ENCODE measurements around the gene EIPR1.
A peak's percentile ranks its signal among the peaks of the same experiment; 100 is the strongest.
"Not testable (repeated sequence)": the region's sequence is repeated elsewhere in the genome, so short reads cannot be mapped to it uniquely, and the experiment has no call there.

The EIPR1 gene

GRCh38 chr2:3287896-3288295 lies 89.7 kb downstream of the EIPR1 start:
- no peak for DNase-seq (ENCODE audit: low spot score)

DNA sequence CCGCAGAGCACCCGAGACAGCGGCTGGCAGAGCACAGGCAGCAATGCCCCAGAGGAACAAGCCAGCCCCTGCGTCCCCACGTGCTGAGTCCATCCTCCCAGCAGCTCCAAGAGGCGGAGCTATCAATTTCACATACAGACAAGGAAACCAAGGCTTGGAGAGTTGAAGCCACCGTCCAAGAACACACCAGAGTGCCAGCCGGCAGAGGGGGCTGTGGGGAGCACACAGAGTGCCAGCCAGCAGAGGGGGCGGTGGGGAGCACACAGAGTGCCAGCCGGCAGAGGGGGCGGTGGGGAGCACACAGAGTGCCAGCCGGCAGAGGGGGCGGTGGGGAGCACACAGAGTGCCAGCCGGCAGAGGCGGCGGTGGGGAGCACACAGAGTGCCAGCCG lies 91.0 kb downstream of the EIPR1 start:
- not testable (repeated sequence) for DNase-seq (ENCODE audit: low spot score)

GRCh38 chr2:3285901-3286645 lies 91.5 kb downstream of the EIPR1 start:
- no peak for DNase-seq (ENCODE audit: low spot score)

DNA sequence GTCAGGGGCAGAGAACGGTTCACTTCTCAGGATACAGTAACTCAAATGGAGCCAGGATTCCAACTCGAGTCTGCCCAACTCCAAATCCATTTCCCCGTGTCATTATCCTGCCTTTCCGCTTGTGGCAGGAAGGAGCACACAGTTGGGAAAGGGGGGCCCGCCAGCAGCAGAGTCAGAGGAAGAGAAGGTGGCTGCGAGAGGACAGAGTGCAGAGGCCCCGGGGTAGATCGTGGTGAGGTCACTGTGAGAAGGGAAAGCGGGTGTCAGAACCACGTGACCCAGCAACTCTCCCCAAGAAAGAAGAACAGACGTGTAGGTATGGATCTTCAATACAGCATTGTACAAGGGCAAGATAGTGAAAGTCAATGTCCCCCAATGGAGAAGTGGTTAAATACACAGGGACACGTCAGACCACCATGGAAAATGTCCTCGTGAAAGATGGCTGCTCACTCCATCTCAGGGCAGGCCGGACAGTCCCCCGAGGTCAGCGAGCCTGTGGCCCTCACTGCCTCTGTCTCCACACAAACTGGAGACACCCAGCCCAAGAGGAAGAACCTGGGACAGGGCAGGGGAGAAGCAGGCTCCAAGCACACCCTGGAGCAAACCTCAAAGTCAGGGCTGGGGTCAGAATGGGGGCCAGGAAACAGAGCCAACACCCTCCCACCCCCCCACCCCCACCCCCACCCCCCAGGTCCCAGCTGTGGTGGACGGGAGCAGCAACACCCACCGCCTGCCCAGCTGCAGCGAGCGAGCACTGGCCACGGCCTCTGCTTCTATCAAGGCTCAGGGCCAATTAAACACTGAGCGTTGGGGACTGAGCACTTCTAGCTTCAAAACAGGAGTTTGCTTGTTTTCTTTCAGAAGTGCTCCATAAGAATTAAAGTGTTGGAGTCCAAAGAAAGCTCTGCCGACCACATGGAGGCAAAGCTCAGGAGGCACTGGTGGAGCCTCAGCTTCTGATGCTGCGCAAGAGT lies 92.7 kb downstream of the EIPR1 start:
- DNase-seq (ENCODE audit: low spot score), result no peak

DNA sequence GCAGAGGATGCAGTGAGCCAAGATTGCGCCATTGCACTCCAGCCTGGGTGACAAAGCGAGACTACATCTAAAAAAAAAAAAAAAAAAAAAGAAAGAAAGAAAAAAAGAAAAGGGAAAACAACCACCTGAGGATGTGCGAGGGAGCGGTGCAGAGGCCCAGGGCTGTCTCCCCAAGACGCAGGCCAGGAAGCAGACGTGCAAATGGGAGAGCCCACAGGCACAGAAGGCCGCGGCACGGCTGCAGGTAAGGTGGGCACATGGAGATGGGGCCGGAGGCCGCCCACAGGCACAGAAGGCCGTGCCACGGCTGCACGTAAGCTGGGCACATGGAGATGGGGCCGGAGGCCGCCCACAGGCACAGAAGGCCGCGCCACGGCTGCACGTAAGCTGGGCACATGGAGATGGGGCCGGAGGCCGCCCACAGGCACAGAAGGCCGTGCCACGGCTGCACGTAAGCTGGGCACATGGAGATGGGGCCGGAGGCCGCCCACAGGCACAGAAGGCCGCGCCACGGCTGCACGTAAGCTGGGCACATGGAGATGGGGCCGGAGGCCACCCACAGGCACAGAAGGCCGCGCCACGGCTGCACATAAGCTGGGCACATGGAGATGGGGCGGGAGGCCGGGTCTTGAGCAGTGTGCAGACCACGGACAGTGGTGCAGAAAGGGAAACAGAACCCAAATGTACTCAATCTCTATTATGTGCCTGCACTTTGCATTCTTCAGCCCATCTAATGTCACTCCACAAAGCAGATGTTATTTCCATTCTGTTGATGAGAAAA lies 93.6 kb downstream of the EIPR1 start:
- DNase-seq (ENCODE audit: low spot score), result not testable (repeated sequence)

DNA sequence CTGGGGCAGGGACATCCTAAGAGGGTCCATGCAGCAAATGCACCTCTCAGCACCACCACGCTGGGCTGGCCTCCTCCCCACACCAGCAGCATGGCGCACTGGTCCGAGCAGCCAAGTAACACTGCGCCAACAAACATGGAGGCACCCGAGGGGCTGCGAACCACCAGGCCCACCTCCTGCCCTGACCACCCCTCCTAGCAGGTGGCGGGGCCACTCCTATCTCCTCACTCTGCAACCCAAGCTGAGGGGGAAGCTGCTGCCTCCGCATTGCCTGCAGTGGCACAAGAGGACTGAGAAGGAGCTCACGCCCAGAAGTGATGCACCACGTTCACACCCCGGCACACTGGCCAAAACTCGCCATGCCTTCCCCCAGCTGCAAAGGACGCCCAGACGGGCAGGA lies 94.4 kb downstream of the EIPR1 start:
- no peak for DNase-seq (ENCODE audit: low spot score)

GRCh38 chr2:3282056-3282998 lies 95.3 kb downstream of the EIPR1 start:
- peak; percentile 98 for DNase-seq (ENCODE audit: low spot score)

- DNase-seq (ENCODE audit: low spot score), result peak; percentile 47
These were observed 96.7 kb downstream of the EIPR1 start for GRCh38 chr2:3280683-3281520.

- DNase-seq (ENCODE audit: low spot score), result no peak
These were observed 97.4 kb downstream of the EIPR1 start for GRCh38 chr2:3280197-3280596.

GRCh38 chr2:3279236-3279960 lies 98.2 kb downstream of the EIPR1 start:
- DNase-seq (ENCODE audit: low spot score), result no peak

DNA sequence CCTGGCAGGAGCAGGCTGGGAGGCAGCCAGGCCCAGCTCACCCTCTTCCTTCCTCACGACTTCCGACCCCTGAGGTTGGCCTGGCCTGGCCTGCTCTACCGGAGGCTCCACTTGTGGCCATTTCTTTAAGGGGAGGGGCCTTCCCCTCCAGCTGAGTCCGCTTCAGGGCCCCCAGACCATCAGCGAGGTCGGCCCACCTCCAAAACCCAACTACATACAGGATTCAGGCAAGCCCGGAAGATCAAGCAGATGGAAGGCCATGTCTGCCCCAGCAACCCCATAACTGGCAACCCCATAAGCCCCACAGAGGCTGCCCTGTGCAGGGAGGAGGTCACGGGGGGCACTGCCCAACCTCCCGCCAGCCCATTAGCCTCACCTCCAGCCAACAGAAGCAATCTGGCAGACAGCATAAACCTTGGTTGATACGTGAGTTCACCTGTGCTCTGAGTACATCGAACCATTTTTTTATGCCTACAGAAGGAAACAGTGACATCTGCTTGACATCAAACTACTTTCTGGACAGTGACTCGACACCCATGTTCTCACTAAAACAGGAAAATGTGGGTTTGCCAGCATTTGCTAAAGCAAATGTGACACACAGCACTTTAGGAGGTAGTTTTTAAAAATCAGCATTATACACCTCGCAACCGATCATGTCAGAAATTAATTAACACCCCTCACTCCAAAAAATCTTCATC lies 98.9 kb downstream of the EIPR1 start:
- no peak for DNase-seq (ENCODE audit: low spot score)

- no peak for DNase-seq (ENCODE audit: low spot score)
These were observed 99.7 kb downstream of the EIPR1 start for GRCh38 chr2:3277748-3278520.

DNA sequence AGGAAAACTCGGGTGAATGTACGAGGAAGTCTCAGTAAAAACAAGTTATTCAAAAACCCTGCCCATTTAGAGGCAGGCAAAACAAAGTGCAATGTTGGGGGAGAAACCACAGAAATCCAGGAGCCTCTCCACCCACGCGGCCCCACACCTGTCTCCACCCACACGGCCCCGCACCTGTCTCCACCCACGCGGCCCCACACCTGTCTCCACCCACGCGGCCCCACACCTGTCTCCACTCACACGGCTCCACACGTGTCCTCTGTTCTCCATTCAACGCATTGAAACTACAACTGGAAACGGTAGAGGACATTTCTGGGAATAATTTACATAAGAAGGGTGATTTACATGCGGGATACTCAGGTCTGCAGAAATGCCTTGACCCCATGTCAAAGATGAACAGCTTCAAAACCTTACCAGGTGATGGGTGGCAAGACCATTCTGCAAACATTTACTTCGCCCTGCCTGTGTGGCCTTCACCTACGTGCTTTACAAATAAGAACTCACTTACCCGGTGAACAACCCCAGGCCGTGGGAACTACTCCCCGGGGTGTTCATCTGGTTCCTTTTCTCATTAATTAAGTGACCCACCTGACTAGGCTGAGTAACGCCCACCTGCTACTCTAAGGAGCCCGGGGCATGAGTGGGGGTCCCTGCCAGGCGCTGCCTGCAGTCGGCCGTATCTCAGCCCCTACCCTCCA lies 100.4 kb downstream of the EIPR1 start:
- no peak for DNase-seq (ENCODE audit: low spot score)

DNA sequence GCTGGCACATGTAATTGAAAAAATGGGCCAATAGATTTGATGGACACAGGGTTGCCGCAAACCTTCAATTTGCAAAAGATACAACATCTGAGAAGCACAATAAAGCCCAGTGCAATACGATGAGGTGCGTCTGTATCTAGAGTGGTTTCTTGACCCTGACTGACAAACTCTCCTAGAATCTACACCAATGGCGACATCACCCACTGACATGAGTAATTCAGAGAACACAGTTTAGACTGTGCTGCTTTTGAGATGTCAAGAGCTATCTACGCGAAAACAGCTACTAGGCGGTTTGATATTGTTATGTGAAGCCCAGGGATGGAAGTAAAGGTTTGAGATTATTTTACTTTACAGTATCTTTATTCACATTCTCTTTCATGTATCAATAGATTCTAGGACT lies 104.9 kb downstream of the EIPR1 start:
- no peak for DNase-seq (ENCODE audit: low spot score)

DNA sequence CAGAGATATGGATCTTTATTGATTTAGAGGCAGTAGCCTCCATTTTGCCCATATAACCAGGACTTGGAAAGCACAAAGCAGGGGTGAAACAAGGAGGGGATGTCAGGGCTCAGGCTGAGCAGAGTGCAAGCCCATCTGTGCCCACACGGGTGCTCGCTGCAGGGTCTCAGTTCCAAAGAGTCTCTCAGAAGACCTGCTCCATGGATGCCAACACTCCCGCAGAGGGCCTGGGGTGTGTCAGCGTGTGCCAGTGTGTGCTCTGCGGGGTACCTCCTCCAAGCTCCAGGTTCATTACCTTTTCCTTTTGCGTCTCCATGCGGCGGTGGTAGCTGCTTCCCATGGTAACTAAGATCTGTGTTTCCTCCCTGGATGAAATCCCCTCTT lies 107.5 kb downstream of the EIPR1 start:
- DNase-seq (ENCODE audit: low spot score), result no peak

DNA sequence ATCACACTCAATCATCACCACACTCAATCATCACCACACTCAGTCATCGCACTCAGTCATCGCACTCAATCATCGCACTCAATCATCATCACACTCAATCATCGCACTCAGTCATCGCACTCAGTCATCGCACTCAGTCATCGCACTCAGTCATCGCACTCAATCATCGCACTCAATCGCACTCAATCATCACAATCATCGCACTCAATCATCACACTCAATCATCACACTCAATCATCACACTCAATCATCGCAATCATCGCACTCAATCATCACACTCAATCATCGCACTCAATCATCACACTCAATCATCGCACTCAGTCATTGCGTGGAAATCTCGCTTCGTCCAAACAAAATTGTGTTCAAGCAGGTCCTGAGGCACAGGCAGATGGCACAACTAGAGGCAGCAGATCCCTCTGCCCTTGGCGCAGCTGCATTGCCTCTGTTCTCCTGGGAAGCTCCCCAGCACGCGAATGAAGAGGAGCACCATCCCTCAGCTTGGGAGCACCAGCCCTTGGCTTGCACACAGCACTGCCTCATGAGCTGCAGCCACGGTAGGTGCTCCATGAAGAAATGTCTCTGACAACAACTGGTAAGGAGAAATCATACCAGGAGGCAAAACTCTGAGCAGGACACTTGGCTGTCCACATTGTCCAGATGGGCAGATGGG lies 108.1 kb downstream of the EIPR1 start:
- no peak for DNase-seq (ENCODE audit: low spot score)

DNA sequence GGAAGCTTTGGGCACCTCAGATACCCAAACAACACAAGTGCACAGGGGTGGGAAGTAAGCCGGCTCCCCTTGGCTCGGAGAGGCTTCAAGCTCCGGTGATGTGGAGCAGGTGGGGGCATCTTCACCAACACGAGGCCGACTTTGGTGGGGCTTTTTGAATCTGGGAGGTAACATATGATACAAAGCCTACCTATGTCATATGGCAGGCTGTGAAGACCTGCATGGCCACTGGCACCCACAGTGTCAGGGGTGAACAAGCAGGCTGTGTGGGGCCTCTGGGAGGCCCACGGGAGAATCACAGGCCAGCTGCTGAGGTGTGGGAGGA lies 109.0 kb downstream of the EIPR1 start:
- DNase-seq (ENCODE audit: low spot score), result no peak
